Lung (tissue), 12 donors: ENCODE results near the gene GP5. TPM values are rescaled to one million over a fixed set of nuclear protein-coding genes. Genes with fewer than 3 reads are reported as not detected.

ENCODE experiments used
- ATAC-seq: fragments of 200-7000 bp; cut with Tn5 transposase; one replicate; pipeline ENCODE4 v1.9.1; 2020; ENCODE audit warnings: moderate number of reproducible peaks; ENCODE audit not compliant: insufficient read depth, low FRiP score
- DNase-seq, 3 donors: peaks; one replicate each; pipeline ENCODE4 v3.0.0-alpha.2; 2013 to 2017
- H3K27ac ChIP-seq, 2 donors: one replicate each; pipeline ENCODE4 v1.5.1; 2013; ENCODE audit warnings: mild to moderate bottlenecking in 2 of 2, moderate library complexity in 2 of 2, control low read depth in 1 of 2, inconsistent platforms in 1 of 2, low read depth in 1 of 2, low read length in 1 of 2
- H3K27me3 ChIP-seq, 3 donors: one replicate each; pipeline ENCODE4 v1.5.1; 2013; ENCODE audit warnings: low read length in 2 of 3; ENCODE audit not compliant: control insufficient read depth in 3 of 3, insufficient read depth in 3 of 3
- H3K36me3 ChIP-seq, 4 donors: one replicate each; pipeline ENCODE4 v1.5.1; 2013; ENCODE audit warnings: low read length in 4 of 4, mild to moderate bottlenecking in 1 of 4, moderate library complexity in 1 of 4; ENCODE audit not compliant: control insufficient read depth in 4 of 4, insufficient read depth in 4 of 4
- H3K4me1 ChIP-seq, 5 donors: one replicate each; pipeline ENCODE4 v1.5.1; 2013; ENCODE audit warnings: low read length in 5 of 5, mild to moderate bottlenecking in 2 of 5, moderate library complexity in 1 of 5; ENCODE audit not compliant: control insufficient read depth in 5 of 5, insufficient read depth in 5 of 5
- H3K4me3 ChIP-seq: one replicate; pipeline ENCODE4 v1.5.1; 2013; ENCODE audit warnings: mild to moderate bottlenecking, control low read depth, moderate library complexity
- H3K9ac ChIP-seq, 2 donors: one replicate each; pipeline ENCODE4 v1.5.1; 2013; ENCODE audit warnings: low read length in 2 of 2, control low read depth in 1 of 2; ENCODE audit not compliant: insufficient read depth in 1 of 2
- H3K9me3 ChIP-seq, 4 donors: one replicate each; pipeline ENCODE4 v1.5.1; 2013; ENCODE audit warnings: low read length in 3 of 4, mild to moderate bottlenecking in 1 of 4, moderate library complexity in 1 of 4; ENCODE audit not compliant: control insufficient read depth in 4 of 4, insufficient read depth in 3 of 4
- WGBS, 2 donors: extraction: QIAGEN DNeasy Blood & Tissue Kit; methylation state at CpG; one replicate each; pipeline ENCODE4 v1.1.7; 2013; 5-methylcytosine and 5-hydroxymethylcytosine counted together
- polyA plus RNA-seq, 2 donors: library from polyadenylated mRNA; stranded (reverse); fragments of 200-250 nt; gene quantifications; one replicate each; pipeline ENCODE4 v1.2.1, GENCODE V29; 2013
- total RNA-seq, 2 donors: library from RNA; depleted of rRNA in 1 of 2; stranded (reverse); fragments of >200 nt in 1 of 2; gene quantifications; one replicate each; pipeline ENCODE4 v1.2.1, GENCODE V29; 2014 to 2021
- TF ChIP-seq, protein P1 (sequence below): IDR thresholded peaks from 2 replicates; pipeline ENCODE4 v1.5.1; 2012; ENCODE audit warnings: mild to moderate bottlenecking; ENCODE audit errors: control extremely low read depth, extremely low read depth
- donor health status: control.
- donor health status: control.
- donor health status: Bipolar disorder and iron deficiency.
- donor health status: healthy.
- donor health status: DM: yes; HTN: yes; CAD: no.

The GP5 gene
- total and polyA plus RNA-seq, 4 donors = 0.06 to 1.1 (median 0.37) TPM

DNA sequence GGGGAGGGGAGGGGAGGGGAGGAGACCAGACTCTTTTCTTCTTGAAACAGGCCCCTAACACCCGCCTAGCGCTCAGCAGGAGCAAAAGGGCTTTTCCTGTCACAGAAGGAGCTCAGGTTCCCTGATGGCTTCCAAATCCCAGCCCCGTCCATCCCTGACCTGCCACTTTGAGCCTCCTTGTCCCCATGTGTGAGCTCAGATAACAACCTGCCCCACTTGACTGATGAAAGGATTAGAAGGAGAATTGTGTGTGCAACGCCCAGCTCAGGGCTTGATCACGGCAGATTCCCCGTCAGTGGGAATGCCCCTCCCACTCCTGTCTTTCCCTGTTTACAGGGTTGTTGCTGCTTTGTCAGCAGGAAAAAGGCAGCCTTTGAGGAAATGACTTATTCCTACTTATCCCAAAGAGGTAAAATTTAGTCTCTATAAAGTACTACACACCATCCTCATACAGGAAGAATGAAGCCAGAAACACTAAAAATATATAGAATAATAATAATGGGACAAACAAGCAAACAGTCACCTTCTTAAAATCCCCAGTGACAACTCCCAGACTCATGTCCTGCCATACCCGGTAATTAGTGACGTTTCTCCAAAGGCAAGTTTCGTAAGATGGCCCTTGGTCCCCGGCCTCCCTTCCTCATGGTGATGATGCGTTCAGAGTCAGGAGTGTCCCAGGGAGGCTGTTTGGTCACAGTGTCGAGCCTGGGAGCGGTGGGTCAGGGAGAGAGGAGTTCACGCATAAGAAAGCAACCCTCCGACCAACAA lies 23.4 kb downstream of the GP5 start:
- DNase-seq (peak in 1 of 3 donors; percentile 30), ATAC-seq (no peak)
- Histone ChIP-seq H3K9me3 (no peaks in the 10 kb centered on the region), H3K4me1 (peaks cover 0 to 4% (median 0%) of the 10 kb centered on the region in 5 donors), H3K36me3 (no peaks in the 10 kb centered on the region), H3K9ac (no peak overlapping the region), H3K27ac (no peak overlapping the region), H3K4me3 (no peak overlapping the region), H3K27me3 (peaks cover 0 to 10% (median 0%) of the 10 kb centered on the region in 3 donors)
- TF ChIP-seq, protein P1, sequence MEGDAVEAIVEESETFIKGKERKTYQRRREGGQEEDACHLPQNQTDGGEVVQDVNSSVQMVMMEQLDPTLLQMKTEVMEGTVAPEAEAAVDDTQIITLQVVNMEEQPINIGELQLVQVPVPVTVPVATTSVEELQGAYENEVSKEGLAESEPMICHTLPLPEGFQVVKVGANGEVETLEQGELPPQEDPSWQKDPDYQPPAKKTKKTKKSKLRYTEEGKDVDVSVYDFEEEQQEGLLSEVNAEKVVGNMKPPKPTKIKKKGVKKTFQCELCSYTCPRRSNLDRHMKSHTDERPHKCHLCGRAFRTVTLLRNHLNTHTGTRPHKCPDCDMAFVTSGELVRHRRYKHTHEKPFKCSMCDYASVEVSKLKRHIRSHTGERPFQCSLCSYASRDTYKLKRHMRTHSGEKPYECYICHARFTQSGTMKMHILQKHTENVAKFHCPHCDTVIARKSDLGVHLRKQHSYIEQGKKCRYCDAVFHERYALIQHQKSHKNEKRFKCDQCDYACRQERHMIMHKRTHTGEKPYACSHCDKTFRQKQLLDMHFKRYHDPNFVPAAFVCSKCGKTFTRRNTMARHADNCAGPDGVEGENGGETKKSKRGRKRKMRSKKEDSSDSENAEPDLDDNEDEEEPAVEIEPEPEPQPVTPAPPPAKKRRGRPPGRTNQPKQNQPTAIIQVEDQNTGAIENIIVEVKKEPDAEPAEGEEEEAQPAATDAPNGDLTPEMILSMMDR = no peak
- WGBS, 2 donors = 58 to 65% methylated on average over 15 of the region's 15 CpGs

DNA sequence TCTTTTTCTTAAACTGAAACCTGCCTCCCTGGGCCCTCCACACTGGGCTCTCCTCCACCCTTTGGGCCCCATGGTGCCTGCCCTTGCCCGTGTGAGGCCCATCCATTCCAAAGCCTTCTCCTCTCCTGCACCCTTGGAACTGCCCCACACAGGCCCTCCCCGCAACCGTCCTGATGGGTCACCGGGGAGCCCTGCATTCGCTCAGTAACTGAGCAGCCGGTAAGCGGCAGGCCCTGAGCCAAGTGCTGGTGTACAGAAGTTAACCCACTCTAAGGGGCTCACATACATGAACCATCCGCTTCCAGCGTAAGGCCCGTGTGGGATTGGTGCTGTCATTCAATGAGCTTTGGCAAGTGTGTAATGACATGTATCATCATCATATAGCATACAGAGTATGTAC lies 24.1 kb downstream of the GP5 start:
- TF ChIP-seq, protein P1 = no peak
- Histone ChIP-seq H3K27ac (no peak overlapping the region), H3K36me3 (no peaks in the 10 kb centered on the region), H3K4me3 (no peak overlapping the region), H3K27me3 (peaks cover 0 to 9% (median 0%) of the 10 kb centered on the region in 3 donors), H3K9ac (no peak overlapping the region), H3K9me3 (no peaks in the 10 kb centered on the region), H3K4me1 (peaks cover 0 to 4% (median 0%) of the 10 kb centered on the region in 5 donors)
- DNase-seq (no peak), ATAC-seq (no peak)
- WGBS, 2 donors = 84 to 87% methylated on average over 10 of the region's 10 CpGs

DNA sequence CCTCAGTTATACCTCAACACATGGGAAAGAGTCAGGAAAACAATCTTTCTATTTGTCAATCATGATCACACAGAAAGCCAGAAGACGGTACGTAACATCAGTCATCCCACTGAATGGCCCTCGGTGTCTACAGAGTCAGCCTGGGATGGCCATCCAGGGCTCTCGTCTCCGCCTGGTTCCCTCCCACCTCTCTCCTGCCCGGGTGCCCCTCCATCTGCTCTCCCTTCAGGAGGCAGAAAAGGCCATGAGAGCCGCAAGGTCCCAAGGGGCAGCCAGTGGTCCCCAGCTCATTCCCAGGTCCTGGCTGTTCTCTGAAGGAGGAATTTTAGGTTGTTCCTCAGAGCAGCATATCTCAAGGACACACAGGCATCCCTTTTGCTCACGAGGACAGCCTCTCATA lies 25.2 kb downstream of the GP5 start:
- DNase-seq = no peak
- 76 to 79% methylated on average over 8 of the region's 8 CpGs for whole genome bisulfite sequencing, 2 donors

More for the DNA sequence above, 25.2 kb downstream of the GP5 start:
- Histone ChIP-seq H3K4me1 (peaks cover 0 to 10% (median 2%) of the 10 kb centered on the region in 5 donors), H3K9ac (no peak overlapping the region), H3K9me3 (no peaks in the 10 kb centered on the region), H3K27ac (no peak overlapping the region), H3K4me3 (no peak overlapping the region), H3K36me3 (no peaks in the 10 kb centered on the region), H3K27me3 (peaks cover 0 to 17% (median 4%) of the 10 kb centered on the region in 3 donors)
- TF ChIP-seq, protein P1 = no peak
- no peak for ATAC-seq
